ENCODE measurements around the gene TNXB. TPM values are rescaled to one million over a fixed set of nuclear protein-coding genes. Genes with fewer than 3 reads are reported as not detected.

The TNXB gene
- total RNA-seq, 1 experiment from 2014 or later, result 10.6 TPM

DNA sequence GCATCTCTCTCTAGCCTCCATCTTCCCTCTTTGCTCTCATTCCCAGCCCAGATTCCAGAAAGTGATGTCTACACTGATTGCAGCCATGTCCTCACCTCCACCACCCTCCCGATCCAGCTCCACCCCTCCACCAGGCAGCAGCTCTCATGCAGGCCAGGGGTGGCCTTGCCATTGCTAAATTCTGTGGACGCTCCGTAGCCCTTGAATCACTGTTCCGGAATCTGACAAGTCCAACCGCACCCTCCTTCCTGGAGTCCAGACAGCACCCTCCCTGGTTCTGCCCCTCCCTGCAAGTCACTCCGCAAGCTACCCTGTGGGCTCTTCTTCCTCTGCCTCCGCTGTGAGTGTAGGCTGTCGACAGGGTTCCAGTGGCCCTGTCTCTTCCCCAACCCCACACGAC lies 26.2 kb downstream of the TNXB start:
- Mint-ChIP-seq H3K27ac (ENCODE audit: unreplicated experiment) (no peak overlapping the region), H3K36me3 (ENCODE audit: insufficient read depth, unreplicated experiment) (no peaks in the 10 kb centered on the region), H3K4me1 (ENCODE audit: low read depth, unreplicated experiment) (peaks cover 9% of the 10 kb centered on the region), H3K27me3 (ENCODE audit: unreplicated experiment) (peaks cover 71% of the 10 kb centered on the region), H3K4me3 (ENCODE audit: low read depth, unreplicated experiment) (no peak overlapping the region), H3K9me3 (ENCODE audit: low read depth, unreplicated experiment) (no peaks in the 10 kb centered on the region)
- intact Hi-C loops (cut with micrococcal nuclease; ENCODE audit: unreplicated experiment), result no loop called here
- DNase-seq, result no peak
- TF ChIP-seq, protein P1, sequence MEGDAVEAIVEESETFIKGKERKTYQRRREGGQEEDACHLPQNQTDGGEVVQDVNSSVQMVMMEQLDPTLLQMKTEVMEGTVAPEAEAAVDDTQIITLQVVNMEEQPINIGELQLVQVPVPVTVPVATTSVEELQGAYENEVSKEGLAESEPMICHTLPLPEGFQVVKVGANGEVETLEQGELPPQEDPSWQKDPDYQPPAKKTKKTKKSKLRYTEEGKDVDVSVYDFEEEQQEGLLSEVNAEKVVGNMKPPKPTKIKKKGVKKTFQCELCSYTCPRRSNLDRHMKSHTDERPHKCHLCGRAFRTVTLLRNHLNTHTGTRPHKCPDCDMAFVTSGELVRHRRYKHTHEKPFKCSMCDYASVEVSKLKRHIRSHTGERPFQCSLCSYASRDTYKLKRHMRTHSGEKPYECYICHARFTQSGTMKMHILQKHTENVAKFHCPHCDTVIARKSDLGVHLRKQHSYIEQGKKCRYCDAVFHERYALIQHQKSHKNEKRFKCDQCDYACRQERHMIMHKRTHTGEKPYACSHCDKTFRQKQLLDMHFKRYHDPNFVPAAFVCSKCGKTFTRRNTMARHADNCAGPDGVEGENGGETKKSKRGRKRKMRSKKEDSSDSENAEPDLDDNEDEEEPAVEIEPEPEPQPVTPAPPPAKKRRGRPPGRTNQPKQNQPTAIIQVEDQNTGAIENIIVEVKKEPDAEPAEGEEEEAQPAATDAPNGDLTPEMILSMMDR (IDR thresholded peaks at IDR 0.05; ENCODE audit: unreplicated experiment), result no peak
- no TSS peak for BruUV-seq (replicated peaks)
- CTCF ChIA-PET, result no interaction called here

DNA sequence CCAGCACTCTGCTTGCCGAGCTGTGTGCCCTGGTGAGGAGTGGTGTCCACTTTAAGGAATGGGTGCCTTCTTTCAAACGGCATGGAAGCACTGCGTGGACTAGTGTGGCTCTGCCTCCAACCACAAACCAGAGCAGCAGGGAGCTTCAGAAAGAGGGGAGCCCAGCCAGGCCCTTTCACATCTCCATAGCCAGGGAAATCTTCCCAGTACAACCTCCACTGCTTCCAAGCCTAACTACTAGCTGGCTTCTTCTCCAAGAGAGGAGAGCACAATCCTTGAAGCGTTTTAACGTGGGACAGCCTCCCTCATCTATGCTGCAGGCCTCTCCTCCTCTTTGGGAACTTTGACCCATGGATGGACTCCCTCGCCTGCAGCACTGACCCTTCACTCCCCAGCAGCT lies 26.7 kb downstream of the TNXB start:
- H3K27ac Mint-ChIP-seq (ENCODE audit: unreplicated experiment), result no peak overlapping the region
- CTCF ChIA-PET, result interaction anchor here (0.6 kb wide), 1 partner anchor 365 kb away, joined by 4 read pairs; no protein-coding TSS in a partner anchor
- H3K4me1 Mint-ChIP-seq (ENCODE audit: low read depth, unreplicated experiment), result peaks cover 9% of the 10 kb centered on the region

DNA sequence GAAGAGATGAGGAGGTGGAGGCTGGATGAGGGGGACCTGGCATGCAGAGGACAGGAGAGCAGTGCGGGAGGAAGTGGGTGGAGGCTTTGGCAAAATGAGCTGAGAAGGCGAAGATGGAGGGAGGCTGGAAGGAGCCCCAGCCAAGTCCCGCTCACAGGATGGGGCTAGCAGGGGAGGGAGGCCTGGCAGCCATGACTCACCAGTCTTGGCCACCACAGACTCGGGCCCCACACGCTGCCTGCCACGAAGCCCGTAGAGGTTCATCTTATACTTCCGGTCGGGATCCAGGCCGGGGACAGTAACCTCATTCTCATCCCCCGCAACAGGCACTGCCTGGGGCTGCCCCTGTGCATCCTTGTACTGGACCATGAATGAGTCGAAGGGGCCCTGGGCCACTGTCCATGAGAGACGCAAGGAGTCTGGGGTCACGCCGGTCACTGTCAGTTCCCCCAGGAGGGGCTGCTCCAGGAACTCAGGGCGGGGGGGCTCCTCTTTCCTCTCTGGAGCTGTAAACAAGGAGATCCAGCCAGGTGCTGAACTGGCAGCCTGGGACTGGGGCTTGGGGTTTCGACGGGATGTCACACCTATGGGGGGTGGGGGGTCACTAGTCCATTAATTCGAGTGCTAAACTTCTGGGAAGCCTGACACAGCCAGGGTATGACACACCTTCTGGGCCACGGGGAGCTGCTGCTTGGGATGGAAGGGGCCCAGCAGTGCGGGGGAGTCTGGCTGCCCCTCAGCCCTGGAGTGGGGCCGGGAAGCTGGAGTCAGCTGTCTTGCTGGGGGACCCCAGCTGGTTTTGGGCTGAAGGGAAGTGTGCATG lies 27.8 kb downstream of the TNXB start:
- Mint-ChIP-seq H3K27me3 (ENCODE audit: unreplicated experiment) (peaks cover 64% of the 10 kb centered on the region), H3K4me1 (ENCODE audit: low read depth, unreplicated experiment) (peaks cover 2% of the 10 kb centered on the region), H3K9me3 (ENCODE audit: low read depth, unreplicated experiment) (no peaks in the 10 kb centered on the region), H3K4me3 (ENCODE audit: low read depth, unreplicated experiment) (no peak overlapping the region), H3K36me3 (ENCODE audit: insufficient read depth, unreplicated experiment) (no peaks in the 10 kb centered on the region), H3K27ac (ENCODE audit: unreplicated experiment) (no peak overlapping the region)
- TF ChIP-seq, protein P1 (IDR thresholded peaks at IDR 0.05; ENCODE audit: unreplicated experiment), result no peak
- no peak for DNase-seq
- intact Hi-C loops (cut with micrococcal nuclease; ENCODE audit: unreplicated experiment), result no loop called here
- CTCF ChIA-PET, result interaction anchor here (0.6 kb wide), 1 partner anchor 126 kb away, joined by 3 read pairs; no protein-coding TSS in a partner anchor
- BruUV-seq (replicated peaks), result no TSS peak

More for the DNA sequence above, 26.7 kb downstream of the TNXB start:
- Mint-ChIP-seq H3K4me3 (ENCODE audit: low read depth, unreplicated experiment) (no peak overlapping the region), H3K27me3 (ENCODE audit: unreplicated experiment) (peaks cover 70% of the 10 kb centered on the region), H3K36me3 (ENCODE audit: insufficient read depth, unreplicated experiment) (no peaks in the 10 kb centered on the region), H3K9me3 (ENCODE audit: low read depth, unreplicated experiment) (no peaks in the 10 kb centered on the region)
- TF ChIP-seq, protein P1 (IDR thresholded peaks at IDR 0.05; ENCODE audit: unreplicated experiment), result no peak
- intact Hi-C loops (cut with micrococcal nuclease; ENCODE audit: unreplicated experiment), result no loop called here
- no peak for DNase-seq
- no TSS peak for BruUV-seq (replicated peaks)

DNA sequence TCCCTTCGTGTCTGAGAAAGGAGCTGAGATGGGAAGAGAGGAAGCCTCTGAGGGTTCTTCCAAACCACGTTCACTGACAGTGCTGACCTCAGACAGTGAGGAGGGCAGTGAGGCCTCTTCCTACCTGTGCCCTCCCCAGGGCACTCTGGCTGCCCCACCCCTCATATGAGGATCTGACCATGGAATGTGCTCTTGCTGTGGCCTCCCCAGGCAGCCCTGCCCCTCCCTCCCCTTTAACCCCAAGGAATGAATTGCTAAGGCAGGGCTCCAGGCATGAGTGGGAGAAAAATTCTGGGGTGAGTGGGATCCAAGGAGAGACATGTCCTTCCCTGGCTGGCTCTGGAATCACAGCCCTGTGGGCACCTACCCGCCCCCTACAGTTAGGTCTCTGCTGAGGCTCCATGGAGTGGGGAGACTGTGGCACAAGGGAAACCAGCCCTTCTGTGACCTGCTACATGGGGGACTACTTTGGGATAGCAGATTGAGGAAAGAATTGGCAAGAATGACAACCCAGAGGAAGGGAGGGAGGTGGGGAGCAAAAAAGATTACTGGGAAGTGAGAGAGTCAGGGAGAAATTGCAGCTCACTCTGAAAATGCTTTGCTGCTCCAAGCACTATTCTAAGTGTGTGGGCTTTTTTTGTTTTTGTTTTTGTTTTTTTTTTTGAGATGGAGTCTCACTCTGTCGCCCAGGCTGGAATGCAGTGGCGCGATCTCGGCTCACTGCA lies 29.4 kb downstream of the TNXB start:
- intact Hi-C loops (cut with micrococcal nuclease; ENCODE audit: unreplicated experiment), result no loop called here
- TF ChIP-seq, protein P1 (IDR thresholded peaks at IDR 0.05; ENCODE audit: unreplicated experiment), result no peak
- no TSS peak for BruUV-seq (replicated peaks)
- Mint-ChIP-seq H3K9me3 (ENCODE audit: low read depth, unreplicated experiment) (no peaks in the 10 kb centered on the region), H3K4me3 (ENCODE audit: low read depth, unreplicated experiment) (no peak overlapping the region), H3K36me3 (ENCODE audit: insufficient read depth, unreplicated experiment) (no peaks in the 10 kb centered on the region), H3K27me3 (ENCODE audit: unreplicated experiment) (peaks cover 64% of the 10 kb centered on the region), H3K4me1 (ENCODE audit: low read depth, unreplicated experiment) (no peaks in the 10 kb centered on the region), H3K27ac (ENCODE audit: unreplicated experiment) (no peak overlapping the region)
- CTCF ChIA-PET, result no interaction called here
- DNase-seq, result no peak

All from Calu3 (cell line).